GM18505 (cell line): ENCODE data around the gene TMSB15A.
"Not testable (repeated sequence)": the region's sequence is repeated elsewhere in the genome, so short reads cannot be mapped to it uniquely, and the experiment has no call there.

Source experiments
- ATAC-seq: cut with Tn5 transposase; IDR thresholded peaks from one replicate; pipeline ENCODE4 v1.9.1; 2021; ENCODE audit not compliant: unreplicated experiment
- POLR2A ChIP-seq: IDR thresholded peaks from 4 replicates; pipeline ENCODE4 v1.6.1; 2011; ENCODE audit warnings: borderline replicate concordance; ENCODE audit not compliant: insufficient read depth, insufficient read length; ENCODE audit errors: extremely low read depth

Gene TMSB15A

GRCh38 chrX:102515975-102516941 is at the start of gene TMSB15A:
TSS of gene TMSB15A (minus strand) at chrX:102516739.
- peak; percentile 84 for ATAC-seq
- no peak for TF ChIP-seq POLR2A

- TF ChIP-seq POLR2A = no peak
- no peak for ATAC-seq
Measured at GRCh38 chrX:102560423-102561068, 44.0 kb upstream of the TMSB15A start.

GRCh38 chrX:102558607-102559006 is 42.1 kb upstream of the TMSB15A start:
- no peak for ATAC-seq
- TF ChIP-seq POLR2A = no peak

GRCh38 chrX:102548231-102548630 is 31.7 kb upstream of the TMSB15A start:
- no peak for ATAC-seq

GRCh38 chrX:102546828-102547493 is 30.4 kb upstream of the TMSB15A start:
- TF ChIP-seq POLR2A = no peak
- ATAC-seq = no peak

More at GRCh38 chrX:102548231-102548630, 31.7 kb upstream of the TMSB15A start:
- no peak for TF ChIP-seq POLR2A

- ATAC-seq = not testable (repeated sequence)
Measured at GRCh38 chrX:102546175-102546574, 29.6 kb upstream of the TMSB15A start.

- no peak for TF ChIP-seq POLR2A
- no peak for ATAC-seq
Measured at GRCh38 chrX:102535958-102536357, 19.4 kb upstream of the TMSB15A start.

- no peak for ATAC-seq
- TF ChIP-seq POLR2A = no peak
Measured at GRCh38 chrX:102517326-102517725, 787 bp upstream of the TMSB15A start.

- no peak for TF ChIP-seq POLR2A
- no peak for ATAC-seq
Measured at GRCh38 chrX:102514536-102514935, 2.0 kb downstream of the TMSB15A start.

GRCh38 chrX:102498732-102499131 is 17.8 kb downstream of the TMSB15A start:
- ATAC-seq = no peak
- TF ChIP-seq POLR2A = no peak

GRCh38 chrX:102491766-102492165 is 24.8 kb downstream of the TMSB15A start:
- ATAC-seq = no peak
- no peak for TF ChIP-seq POLR2A

- not testable (repeated sequence) for ATAC-seq
Measured at GRCh38 chrX:102478765-102479164, 37.8 kb downstream of the TMSB15A start.

GRCh38 chrX:102471762-102472220 is 44.7 kb downstream of the TMSB15A start, which contains the start of gene TCP11X2:
TSS of gene TCP11X2 (minus strand) at chrX:102471812.
- ATAC-seq = not testable (repeated sequence)

GRCh38 chrX:102470215-102470614 is 46.3 kb downstream of the TMSB15A start:
- ATAC-seq = not testable (repeated sequence)
